ENCODE measurements around the gene KRT2.

DNA sequence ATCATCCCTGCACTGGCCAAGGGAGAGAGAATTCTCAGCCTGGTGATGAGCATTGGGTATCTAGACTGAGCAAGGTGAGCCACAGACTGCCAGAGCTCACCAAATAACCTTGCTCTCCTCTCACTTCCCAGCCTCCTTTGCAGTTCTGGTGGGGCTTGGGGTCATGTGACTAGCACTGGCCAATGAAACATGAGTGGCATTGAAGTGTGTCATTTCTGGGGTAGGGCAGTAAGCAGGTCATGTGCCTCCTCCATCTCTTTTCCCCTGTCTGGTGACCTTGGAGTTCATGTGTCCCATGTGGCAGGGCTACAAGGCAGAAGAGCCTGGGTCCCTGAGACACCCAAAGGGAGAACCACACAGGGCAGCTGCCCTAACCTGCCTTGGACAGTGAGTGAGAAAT is 47.2 kb downstream of the KRT2 start:
- TF ChIP-seq, protein P1, sequence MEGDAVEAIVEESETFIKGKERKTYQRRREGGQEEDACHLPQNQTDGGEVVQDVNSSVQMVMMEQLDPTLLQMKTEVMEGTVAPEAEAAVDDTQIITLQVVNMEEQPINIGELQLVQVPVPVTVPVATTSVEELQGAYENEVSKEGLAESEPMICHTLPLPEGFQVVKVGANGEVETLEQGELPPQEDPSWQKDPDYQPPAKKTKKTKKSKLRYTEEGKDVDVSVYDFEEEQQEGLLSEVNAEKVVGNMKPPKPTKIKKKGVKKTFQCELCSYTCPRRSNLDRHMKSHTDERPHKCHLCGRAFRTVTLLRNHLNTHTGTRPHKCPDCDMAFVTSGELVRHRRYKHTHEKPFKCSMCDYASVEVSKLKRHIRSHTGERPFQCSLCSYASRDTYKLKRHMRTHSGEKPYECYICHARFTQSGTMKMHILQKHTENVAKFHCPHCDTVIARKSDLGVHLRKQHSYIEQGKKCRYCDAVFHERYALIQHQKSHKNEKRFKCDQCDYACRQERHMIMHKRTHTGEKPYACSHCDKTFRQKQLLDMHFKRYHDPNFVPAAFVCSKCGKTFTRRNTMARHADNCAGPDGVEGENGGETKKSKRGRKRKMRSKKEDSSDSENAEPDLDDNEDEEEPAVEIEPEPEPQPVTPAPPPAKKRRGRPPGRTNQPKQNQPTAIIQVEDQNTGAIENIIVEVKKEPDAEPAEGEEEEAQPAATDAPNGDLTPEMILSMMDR (conservative IDR thresholded peaks at IDR 0.05; ENCODE audit: low read length): no peak
- TF ChIP-seq EZH2phosphoT487 (IDR thresholded peaks at IDR 0.05; ENCODE audit: borderline replicate concordance, low read depth, low read length): no peak

All from OCI-LY7 (cell line).